ENCODE data around the gene CPNE7.

GRCh38 chr16:89572073-89572484 lies 3.5 kb upstream of the CPNE7 start:
- TF ChIP-seq, protein P1, sequence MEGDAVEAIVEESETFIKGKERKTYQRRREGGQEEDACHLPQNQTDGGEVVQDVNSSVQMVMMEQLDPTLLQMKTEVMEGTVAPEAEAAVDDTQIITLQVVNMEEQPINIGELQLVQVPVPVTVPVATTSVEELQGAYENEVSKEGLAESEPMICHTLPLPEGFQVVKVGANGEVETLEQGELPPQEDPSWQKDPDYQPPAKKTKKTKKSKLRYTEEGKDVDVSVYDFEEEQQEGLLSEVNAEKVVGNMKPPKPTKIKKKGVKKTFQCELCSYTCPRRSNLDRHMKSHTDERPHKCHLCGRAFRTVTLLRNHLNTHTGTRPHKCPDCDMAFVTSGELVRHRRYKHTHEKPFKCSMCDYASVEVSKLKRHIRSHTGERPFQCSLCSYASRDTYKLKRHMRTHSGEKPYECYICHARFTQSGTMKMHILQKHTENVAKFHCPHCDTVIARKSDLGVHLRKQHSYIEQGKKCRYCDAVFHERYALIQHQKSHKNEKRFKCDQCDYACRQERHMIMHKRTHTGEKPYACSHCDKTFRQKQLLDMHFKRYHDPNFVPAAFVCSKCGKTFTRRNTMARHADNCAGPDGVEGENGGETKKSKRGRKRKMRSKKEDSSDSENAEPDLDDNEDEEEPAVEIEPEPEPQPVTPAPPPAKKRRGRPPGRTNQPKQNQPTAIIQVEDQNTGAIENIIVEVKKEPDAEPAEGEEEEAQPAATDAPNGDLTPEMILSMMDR (conservative IDR thresholded peaks at IDR 0.05 in 1 of 2, IDR thresholded peaks at IDR 0.05 in 1 of 2; ENCODE audit: extremely low read depth in 1 of 2, insufficient read depth in 1 of 2, low read depth in 1 of 2, low read length in 2 of 2), result no peak
- TF ChIP-seq EZH2 (IDR thresholded peaks at IDR 0.05; ENCODE audit: borderline replicate concordance, low read length), result no peak

All from mammary epithelial cell (primary cell).